IPS-18c (cell line): Measurements from ENCODE around the gene RPA3.
A peak's percentile ranks its signal among the peaks of the same experiment; 100 is the strongest.

Experiments
- H3K4me3 ChIP-seq: 2 replicates; pipeline ENCODE4 v1.7.0; 2013; ENCODE audit warnings: low read depth, mild to moderate bottlenecking, low read length, moderate library complexity; ENCODE audit not compliant: insufficient read depth
- H3K9me3 ChIP-seq: one replicate; pipeline ENCODE4 v1.6.1; 2013; ENCODE audit warnings: mild to moderate bottlenecking, low read length, moderate library complexity; ENCODE audit not compliant: control insufficient read depth, insufficient read depth

Gene RPA3

GRCh38 chr7:7647495-7648036 is 70.8 kb downstream of the RPA3 start:
- H3K9me3 ChIP-seq = no peaks in the 10 kb centered on the region

DNA sequence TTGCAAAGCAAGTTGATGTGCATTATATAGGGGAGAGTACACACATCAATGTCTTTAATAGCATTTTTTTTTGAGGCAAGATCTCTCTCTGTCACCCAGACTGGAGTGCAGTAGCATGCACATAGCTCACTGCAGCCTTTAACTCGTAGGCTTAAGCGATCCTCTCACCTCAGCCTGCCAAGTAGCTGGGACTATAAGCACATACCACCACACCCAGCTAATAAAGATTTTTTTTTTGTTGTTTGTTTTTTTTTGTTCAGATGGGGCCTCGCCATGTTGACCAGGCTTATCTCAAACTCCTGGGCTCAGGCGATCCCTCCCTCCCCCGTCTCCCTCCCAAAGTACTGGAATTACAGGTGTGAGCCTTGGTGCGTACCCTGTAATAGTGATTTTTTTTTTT is 76.3 kb downstream of the RPA3 start:
- Histone ChIP-seq H3K4me3 (no peak overlapping the region), H3K9me3 (no peaks in the 10 kb centered on the region)

More at GRCh38 chr7:7647495-7648036, 70.8 kb downstream of the RPA3 start:
- H3K4me3 ChIP-seq = no peak overlapping the region

DNA sequence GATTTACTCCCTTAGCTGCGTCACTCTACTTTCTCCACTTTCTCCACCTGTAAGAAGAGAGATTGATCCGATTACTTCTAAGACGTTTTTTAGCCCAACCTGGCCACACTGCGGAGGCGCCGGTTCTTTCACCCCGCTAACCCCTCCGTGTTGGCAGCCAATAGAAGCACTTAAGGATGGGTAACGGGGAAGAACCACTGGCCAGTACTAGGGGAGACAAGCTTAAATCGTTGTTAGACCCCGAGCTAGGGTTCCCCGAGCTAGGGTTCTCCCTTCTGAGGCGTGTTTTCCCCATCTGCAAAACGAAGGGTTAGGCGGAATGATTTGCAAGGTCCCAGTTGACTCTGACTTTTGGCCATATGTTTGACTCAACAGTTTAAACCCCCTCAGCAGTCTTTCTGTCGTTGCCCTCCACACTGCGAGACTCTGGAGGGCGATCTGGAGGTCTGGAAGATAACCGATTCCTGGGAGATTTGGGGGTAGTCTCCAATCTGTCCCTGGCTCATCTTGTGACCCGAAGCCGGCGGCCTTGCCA is 77.2 kb downstream of the RPA3 start:
- H3K4me3 ChIP-seq = peak overlapping the region; percentile 73
- no peaks in the 10 kb centered on the region for H3K9me3 ChIP-seq

DNA sequence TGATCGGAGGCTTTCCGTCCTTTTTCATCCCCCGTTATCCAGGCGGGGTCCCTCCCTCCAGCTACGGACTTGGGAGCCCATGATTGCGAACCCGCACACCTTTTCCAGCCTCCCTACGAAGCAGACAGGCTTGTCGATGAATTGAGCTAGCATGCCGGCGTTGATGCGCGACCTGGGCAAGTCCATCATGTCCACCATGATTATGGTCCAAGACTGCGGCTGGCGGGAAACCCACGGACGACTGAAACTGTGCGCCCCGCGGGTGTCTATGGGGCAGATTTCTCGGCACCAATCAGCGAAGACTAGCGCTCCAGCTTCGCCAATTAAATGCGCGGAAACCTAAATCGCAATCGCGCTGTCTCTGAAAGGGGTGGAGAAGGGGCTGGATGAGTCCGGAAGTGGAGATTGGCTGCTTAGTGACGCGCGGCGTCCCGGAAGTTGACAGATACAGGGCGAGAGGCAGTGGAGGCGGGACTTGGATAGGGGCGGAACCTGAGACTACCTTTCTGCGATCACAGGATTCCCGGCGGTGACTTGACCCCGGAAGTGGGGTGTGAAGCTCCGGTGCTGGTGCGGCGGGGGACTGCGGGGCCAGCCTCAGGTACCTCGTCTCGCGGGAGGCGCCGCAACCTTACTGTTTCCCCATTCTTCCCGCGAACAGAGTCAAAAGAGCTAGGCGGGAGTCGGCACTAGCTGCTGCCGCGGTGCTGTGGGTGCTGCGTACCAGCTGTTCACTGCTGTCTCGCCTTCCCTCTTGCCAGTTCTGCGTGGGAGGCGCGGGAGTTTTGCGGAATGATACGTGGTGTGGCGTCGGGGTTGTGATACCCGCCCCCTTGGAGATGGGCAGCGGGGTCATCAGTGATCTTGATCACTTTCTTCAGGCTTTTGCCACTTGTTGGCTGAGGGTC is 77.9 kb downstream of the RPA3 start, which contains the start of gene UMAD1:
Gene UMAD1 (plus strand): TSS at position 532 of the 908 bp plus-strand sequence. CDS start 32,620 bp downstream, outside the sequence.
- H3K9me3 ChIP-seq = no peaks in the 10 kb centered on the region
- H3K4me3 ChIP-seq = peak within 1 kb of the TSS; percentile 93

- Histone ChIP-seq H3K4me3 (peak overlapping the region; percentile 93), H3K9me3 (no peaks in the 10 kb centered on the region)
Measured at GRCh38 chr7:7639847-7640220, 78.6 kb downstream of the RPA3 start.

DNA sequence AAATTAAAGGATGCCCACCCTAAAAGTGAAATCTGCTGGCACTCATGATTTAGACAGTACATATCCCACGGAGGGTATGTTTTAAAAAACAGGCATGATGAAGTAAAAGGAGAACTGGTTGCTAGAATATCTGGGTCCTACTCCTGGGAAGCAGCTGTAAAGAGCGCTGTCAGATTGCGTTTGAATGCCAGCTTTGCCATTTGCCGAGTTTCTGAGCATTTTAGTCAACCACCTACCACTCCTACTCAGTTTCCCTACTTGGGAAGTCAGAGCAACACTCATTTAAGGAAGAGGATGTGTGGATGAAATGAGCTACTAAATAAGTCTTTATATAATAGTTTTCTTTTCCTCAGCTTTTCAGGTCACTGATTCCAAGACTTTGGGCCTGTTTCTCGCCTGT is 79.0 kb downstream of the RPA3 start:
- Histone ChIP-seq H3K9me3 (no peaks in the 10 kb centered on the region), H3K4me3 (peak overlapping the region; percentile 93)

- no peak overlapping the region for H3K4me3 ChIP-seq
- H3K9me3 ChIP-seq = no peaks in the 10 kb centered on the region
Measured at GRCh38 chr7:7630626-7631329, 87.6 kb downstream of the RPA3 start.

DNA sequence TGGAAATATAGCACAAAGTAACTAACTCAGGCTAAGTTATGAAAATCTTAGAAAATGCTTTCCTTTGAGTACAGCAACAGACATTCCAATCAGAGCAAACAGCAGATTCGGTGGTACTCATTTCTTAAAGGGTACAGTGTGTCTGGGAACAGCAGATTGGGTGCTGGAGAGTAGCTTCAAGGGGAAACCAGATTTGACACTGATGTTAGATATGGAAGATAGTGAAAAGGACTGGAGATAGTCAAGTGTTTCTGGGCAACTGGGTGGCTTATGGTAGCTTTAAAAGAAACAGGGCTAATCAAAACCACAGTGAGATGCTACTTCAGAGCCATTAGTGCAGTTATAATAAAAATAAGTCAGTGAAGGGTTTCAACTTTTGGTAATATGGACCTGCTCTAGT is 89.9 kb downstream of the RPA3 start:
- no peaks in the 10 kb centered on the region for H3K9me3 ChIP-seq
- no peak overlapping the region for H3K4me3 ChIP-seq

- Histone ChIP-seq H3K9me3 (no peaks in the 10 kb centered on the region), H3K4me3 (no peak overlapping the region)
Measured at GRCh38 chr7:7620644-7621210, 97.7 kb downstream of the RPA3 start.

- Histone ChIP-seq H3K9me3 (no peaks in the 10 kb centered on the region), H3K4me3 (no peak overlapping the region)
Measured at GRCh38 chr7:7620236-7620635, 98.2 kb downstream of the RPA3 start.

DNA sequence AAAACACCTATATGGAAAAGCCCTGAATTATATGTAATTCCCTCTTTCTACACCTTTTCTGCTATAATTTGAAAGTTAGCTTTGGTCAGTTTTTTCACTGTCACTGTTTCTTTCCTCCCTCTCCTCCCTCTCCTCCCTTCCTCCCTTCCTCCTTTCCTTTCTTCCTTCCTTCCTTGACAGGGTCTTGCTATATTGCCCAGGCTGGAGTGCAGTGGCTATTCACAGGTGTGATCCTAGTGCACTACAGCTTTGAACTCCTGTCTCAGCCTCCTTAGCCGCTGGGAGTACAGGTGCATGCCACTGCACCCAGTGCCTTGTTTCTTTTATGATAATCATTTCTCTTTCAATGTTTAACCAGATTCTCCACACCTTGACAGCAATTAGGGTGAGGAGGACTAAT is 100.0 kb downstream of the RPA3 start:
- Histone ChIP-seq H3K9me3 (no peaks in the 10 kb centered on the region), H3K4me3 (no peak overlapping the region)

DNA sequence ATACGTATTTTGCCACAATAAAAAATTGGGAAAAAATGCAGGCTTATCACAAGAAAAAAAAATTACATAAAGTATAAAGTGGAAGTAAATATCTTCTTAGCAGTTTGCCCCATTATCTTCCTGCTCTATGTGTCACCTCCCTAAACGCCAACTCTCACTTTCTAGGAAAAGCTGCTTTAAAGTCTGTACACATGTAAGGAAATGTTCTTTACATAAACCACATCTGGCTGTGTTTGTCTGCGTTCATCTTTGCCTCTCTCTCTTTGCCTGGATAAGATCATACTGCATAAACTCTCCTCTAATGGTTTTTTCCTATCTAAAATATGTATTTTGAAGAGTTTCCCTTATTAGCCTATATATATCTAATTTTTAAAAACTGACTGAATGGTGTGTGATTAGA is 100.9 kb downstream of the RPA3 start:
- Histone ChIP-seq H3K4me3 (no peak overlapping the region), H3K9me3 (no peaks in the 10 kb centered on the region)

- Histone ChIP-seq H3K9me3 (no peaks in the 10 kb centered on the region), H3K4me3 (no peak overlapping the region)
Measured at GRCh38 chr7:7614018-7614741, 104.2 kb downstream of the RPA3 start.

DNA sequence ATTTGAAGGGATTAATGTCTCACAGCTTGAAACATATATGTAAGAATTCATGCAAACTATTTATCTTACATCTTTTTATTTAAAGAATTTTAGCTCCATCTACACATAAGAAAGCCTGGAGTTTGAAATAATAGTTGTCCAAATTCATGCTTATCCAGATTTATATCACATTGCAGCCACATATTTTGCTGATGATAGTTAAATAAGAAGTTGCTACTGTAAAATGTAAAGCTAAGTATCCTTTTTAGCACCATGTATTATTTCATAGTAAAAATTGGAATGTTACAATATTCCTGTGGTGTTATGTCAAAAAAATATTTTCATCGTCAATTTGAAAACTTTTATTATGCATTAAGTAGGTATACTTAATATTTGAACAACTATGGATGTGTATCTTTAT is 105.2 kb downstream of the RPA3 start:
- no peaks in the 10 kb centered on the region for H3K9me3 ChIP-seq

DNA sequence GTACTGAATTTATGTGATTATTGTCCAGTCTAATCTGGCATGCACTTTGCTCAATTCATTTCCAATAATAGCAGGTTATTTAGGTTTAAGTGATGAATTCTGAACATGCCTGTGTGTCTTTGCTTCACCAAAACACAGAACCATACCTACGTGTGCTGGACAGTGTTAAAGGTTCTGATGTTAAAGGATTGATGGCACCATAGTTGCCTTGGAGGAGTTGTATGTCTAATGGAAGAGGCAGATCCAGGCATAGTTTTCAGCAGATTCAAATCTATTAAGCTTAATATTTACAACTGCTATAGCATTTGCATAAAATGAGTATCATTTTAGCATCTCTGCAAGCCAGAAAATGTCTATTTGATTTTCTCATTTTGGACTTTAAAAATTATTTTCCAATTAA is 105.9 kb downstream of the RPA3 start:
- H3K4me3 ChIP-seq = no peak overlapping the region
- no peaks in the 10 kb centered on the region for H3K9me3 ChIP-seq

More for the DNA sequence above, 105.2 kb downstream of the RPA3 start:
- H3K4me3 ChIP-seq = no peak overlapping the region

- Histone ChIP-seq H3K4me3 (no peak overlapping the region), H3K9me3 (no peaks in the 10 kb centered on the region)
Measured at GRCh38 chr7:7609330-7609729, 109.1 kb downstream of the RPA3 start.

DNA sequence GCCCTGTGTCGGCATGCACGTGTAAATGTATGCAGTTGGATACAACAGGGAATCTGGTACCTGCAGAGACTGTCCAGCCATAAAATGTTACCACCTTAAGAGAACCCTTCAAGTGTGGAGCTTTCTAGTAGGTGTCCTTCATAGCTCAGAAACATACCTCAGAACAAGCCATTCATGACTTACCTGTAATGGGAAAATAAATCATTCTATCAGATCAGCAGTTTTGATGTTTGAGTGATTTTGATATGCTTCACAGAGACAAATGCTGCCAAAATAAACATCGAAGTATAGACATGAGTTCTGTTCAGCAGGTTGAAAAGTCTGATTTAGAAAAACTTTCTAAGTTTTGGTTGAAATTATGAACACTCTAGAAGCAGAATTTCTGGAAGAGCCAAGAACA is 111.4 kb downstream of the RPA3 start:
- no peak overlapping the region for H3K4me3 ChIP-seq
- no peaks in the 10 kb centered on the region for H3K9me3 ChIP-seq
